GM12864 (cell line): Measurements from ENCODE around the gene GNB1L.

Source experiments
- DNase-seq: peaks from one replicate; pipeline ENCODE4 v3.0.0-alpha.2; 2011; ENCODE audit warnings: low read depth
- H3K4me3 ChIP-seq: 2 replicates; pipeline ENCODE4 v1.5.1; 2011; ENCODE audit warnings: mild to moderate bottlenecking, low read depth, low read length, control low read depth
- CTCF ChIP-seq: IDR thresholded peaks from 2 replicates; pipeline ENCODE4 v1.5.1; 2011; ENCODE audit warnings: low read depth, mild to moderate bottlenecking, moderate library complexity, low read length, control low read depth, inconsistent platforms; ENCODE audit errors: missing control alignments

The GNB1L gene

DNA sequence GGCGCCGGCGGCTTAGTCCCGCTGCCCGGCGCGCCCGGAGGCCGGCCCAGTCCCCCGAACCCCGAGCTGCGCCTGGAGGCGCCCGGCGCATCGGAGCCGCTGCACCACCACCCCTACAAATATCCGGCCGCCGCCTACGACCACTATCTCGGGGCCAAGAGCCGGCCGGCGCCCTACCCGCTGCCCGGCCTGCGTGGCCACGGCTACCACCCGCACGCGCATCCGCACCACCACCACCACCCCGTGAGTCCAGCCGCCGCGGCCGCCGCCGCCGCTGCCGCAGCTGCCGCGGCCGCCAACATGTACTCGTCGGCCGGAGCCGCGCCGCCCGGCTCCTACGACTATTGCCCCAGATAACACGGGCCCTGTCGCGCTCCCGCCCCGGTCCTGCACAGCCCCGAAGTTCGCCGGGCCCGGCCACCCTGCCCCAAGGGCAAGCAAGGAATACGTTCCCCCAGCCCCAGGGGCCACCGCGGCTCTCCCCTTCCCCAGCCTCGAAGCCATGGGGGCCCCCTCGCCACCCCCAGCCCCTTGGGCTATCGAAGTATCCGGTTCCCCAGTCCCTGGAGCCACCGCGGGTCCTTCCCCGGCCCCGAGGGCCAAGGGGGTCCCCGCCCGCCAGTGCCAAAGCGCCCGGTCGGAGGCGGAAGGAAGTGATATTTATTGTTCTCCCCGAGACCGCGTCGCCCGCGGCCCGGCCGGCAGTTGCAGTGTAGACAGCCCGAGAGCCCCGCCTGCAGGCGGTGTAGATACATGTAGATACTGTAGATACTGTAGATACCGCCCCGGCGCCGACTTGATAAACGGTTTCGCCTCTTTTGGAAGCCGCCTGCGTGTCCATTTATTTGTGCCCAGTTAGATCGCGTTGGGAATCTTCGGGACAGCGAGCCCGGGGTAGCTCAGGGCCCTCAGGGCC is 87.9 kb downstream of the GNB1L start:
- peak; percentile 23 for TF ChIP-seq CTCF
- DNase-seq = no peak
- no peak overlapping the region for H3K4me3 ChIP-seq

DNA sequence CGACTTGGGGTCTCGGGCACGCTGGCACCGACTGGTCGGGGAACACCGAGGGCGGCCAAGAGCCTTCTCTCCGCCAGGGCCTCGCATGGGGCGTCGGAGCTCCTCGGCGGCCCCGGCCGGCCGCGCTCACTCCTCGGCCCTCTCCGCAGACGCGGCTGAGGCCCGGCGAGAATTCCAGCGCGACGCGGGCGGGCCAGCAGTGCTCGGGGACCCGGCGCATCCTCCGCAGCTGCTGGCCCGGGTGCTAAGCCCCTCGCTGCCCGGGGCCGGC is 88.5 kb downstream of the GNB1L start:
- no peak overlapping the region for H3K4me3 ChIP-seq
- no peak for DNase-seq

DNA sequence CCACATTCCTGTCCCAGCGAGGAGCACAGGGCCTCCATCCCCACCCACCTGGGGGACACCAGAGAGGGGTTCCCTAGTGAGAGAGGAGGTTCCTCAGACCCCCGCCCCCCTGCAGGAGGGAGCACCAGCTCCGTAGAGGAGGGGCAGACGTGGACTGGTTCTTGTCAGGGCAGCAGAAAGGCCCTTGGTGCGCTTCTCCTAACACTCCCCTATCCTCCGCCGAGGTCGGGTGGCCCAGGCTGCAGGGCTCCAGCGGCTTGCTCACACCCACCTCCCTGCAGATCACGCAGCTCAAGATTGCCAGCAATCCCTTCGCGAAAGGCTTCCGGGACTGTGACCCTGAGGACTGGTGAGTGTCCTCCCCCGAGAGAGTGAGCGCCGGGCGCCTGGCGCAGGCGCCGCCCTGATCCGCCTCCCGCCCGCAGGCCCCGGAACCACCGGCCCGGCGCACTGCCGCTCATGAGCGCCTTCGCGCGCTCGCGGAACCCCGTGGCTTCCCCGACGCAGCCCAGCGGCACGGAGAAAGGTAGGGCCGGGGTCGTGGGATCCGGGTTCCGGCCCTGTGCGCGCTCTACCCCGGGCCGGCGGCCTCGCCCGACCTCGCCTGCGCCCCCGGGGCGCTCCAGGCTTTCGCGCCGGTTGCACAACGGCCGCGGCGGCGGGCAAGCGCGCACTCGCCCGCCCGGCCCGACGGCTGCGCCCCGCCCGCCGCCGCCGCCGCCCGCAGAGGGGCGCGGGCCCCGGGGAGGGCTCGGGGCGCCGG is 89.0 kb downstream of the GNB1L start:
- TF ChIP-seq CTCF = no peak
- DNase-seq = no peak
- no peak overlapping the region for H3K4me3 ChIP-seq

More for the DNA sequence above, 88.5 kb downstream of the GNB1L start:
- TF ChIP-seq CTCF = no peak

DNA sequence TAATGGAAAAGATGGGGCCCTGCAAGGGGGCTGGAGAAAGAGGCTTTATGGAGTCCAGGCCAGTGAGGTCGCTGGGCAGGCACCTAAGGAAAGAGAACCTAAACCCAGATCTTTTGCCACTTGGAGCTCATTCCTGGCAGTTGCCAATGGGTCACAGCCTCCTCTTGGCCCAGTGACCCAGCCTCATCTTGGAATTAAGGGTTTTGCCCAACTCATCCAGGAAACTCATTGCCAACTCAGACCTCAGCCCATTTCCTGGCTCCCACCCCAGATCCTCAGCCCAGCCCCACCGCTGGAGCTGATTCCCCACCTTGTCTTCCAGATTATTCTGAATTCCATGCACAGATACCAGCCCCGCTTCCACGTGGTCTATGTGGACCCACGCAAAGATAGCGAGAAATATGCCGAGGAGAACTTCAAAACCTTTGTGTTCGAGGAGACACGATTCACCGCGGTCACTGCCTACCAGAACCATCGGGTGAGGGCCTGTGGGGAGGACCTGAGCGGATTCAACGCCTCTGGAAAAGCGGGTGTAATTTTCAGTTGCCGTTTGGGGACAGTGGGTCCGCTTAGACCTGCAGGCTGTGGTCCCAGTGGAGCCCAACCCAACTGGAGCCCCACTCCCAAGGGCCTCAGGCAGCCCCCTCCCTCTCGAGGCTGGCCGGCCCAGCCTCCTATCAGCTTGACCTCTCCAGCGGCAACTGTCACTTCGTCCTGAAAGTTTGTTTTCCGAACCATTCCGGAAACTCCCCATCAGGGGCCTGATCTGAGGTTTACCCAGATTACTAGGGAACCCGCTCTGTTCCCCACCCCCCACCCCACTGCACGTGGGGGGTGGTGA is 89.8 kb downstream of the GNB1L start:
- no peak overlapping the region for H3K4me3 ChIP-seq
- TF ChIP-seq CTCF = no peak

GRCh38 chr22:19764299-19764593 is 90.4 kb downstream of the GNB1L start:
- no peak for TF ChIP-seq CTCF
- DNase-seq = no peak
- H3K4me3 ChIP-seq = no peak overlapping the region

More for the DNA sequence above, 89.8 kb downstream of the GNB1L start:
- DNase-seq = no peak

DNA sequence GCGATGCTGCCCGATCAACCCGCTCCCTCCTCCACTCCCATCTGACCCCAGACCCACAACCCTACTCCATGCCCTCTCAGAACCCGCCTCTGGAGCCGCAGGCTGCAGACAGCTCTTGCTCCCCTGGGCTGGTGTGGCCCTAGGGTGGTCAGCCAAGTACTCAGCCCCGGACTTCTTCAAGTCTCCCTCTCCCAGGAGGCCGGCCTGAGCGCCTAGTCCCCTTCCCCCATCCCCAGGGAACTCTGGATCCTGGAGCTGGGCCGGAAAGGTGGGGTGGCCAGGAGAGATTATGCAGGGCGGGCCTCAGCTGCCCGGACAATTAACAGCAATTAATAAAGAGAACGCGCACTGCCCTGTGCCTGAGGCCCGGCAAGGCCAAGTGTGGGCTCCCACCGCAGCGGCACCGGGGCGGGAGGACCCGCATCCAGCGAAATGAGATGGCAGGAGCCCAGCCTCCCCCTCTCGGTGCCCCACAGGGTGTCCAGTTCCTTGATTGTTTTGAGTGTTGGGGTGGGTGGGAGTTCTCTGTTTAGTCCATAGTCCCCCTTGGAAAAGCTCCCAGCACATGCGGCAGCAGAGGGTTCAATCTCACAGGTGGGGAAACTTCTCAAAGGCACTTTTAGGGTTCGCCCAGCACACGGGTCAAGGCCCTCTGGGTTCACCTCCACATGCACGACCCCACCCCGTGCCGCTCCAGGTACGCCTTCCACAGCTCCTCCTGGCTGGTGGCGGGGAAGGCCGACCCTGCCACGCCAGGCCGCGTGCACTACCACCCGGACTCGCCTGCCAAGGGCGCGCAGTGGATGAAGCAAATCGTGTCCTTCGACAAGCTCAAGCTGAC is 91.0 kb downstream of the GNB1L start:
- no peak for TF ChIP-seq CTCF
- no peak overlapping the region for H3K4me3 ChIP-seq
- no peak for DNase-seq
